ENCODE results near the gene KCTD8. TPM values are rescaled to one million over a fixed set of nuclear protein-coding genes. Genes with fewer than 3 reads are reported as not detected.

KCTD8 gene
- total RNA-seq, 6 experiments from 2014 or later: not detected

DNA sequence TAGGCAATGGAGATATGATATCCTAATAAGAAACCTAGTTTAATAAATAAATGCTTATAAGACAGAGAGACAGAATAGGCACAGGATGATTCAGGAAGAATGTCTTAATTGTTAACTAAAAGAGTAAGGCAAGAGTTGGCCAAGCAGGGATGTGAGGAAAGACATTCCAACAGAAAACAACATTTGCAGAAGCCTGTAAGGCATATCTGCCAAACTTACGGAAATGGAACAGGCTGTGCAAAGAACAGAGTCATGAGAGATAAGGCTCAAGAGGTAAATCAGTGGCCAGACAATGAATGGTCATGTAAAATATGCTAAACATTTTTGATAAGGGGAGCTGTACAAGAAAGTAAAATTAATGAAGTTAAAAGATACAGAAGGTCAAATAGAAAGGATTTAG, 134.9 kb downstream of the KCTD8 start:
- H3K9me3 ChIP-seq: no peaks in the 10 kb centered on the region
- no peaks in the 10 kb centered on the region for H3K27me3 ChIP-seq
- intact Hi-C loops (cut with DNase I): no loop called here
- DNase-seq (no peak), ATAC-seq (no peak)
- no peak overlapping the region for H3K27ac ChIP-seq
- TF ChIP-seq POLR2A (IDR thresholded peaks at IDR 0.05): no peak
- TF ChIP-seq, protein P1, sequence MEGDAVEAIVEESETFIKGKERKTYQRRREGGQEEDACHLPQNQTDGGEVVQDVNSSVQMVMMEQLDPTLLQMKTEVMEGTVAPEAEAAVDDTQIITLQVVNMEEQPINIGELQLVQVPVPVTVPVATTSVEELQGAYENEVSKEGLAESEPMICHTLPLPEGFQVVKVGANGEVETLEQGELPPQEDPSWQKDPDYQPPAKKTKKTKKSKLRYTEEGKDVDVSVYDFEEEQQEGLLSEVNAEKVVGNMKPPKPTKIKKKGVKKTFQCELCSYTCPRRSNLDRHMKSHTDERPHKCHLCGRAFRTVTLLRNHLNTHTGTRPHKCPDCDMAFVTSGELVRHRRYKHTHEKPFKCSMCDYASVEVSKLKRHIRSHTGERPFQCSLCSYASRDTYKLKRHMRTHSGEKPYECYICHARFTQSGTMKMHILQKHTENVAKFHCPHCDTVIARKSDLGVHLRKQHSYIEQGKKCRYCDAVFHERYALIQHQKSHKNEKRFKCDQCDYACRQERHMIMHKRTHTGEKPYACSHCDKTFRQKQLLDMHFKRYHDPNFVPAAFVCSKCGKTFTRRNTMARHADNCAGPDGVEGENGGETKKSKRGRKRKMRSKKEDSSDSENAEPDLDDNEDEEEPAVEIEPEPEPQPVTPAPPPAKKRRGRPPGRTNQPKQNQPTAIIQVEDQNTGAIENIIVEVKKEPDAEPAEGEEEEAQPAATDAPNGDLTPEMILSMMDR (IDR thresholded peaks at IDR 0.05): no peak
- H3K4me3 ChIP-seq: no peak overlapping the region
- H3K4me1 ChIP-seq: no peaks in the 10 kb centered on the region
- whole genome bisulfite sequencing (ENCODE audit: insufficient coverage, low coverage, low lambda C conversion rate, missing lambda C conversion rate): 35% methylated on average over 1 of the region's 1 CpG
- no peaks in the 10 kb centered on the region for H3K36me3 ChIP-seq

DNA sequence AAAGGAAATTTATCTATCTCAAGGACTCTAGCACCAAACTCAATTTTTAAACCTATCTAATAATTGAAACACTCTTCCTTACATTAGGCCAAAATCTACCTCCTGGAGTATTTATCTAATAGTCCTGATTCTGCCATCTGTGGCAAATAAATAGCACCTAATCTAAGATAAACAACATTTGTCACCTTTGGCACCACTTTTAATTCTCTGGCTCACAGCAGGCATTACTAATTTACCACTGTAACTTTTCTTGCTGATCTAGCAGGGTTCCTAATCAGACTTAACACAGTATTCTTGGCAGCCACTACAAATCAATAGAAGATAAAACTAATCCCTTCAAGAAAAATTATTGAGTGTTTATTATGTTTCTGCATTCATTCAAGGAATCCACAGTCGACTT, 161.1 kb downstream of the KCTD8 start:
- no peak for TF ChIP-seq POLR2A (IDR thresholded peaks at IDR 0.05)
- TF ChIP-seq, protein P1 (IDR thresholded peaks at IDR 0.05): no peak
- ATAC-seq (no peak), DNase-seq (no peak)
- Histone ChIP-seq H3K9me3 (no peaks in the 10 kb centered on the region), H3K27ac (no peak overlapping the region), H3K4me1 (no peaks in the 10 kb centered on the region), H3K27me3 (no peaks in the 10 kb centered on the region), H3K4me3 (no peak overlapping the region), H3K36me3 (no peaks in the 10 kb centered on the region)
- WGBS (ENCODE audit: insufficient coverage, low coverage, low lambda C conversion rate, missing lambda C conversion rate): 35% methylated on average over 1 of the region's 1 CpG
- intact Hi-C loops (cut with DNase I): no loop called here

DNA sequence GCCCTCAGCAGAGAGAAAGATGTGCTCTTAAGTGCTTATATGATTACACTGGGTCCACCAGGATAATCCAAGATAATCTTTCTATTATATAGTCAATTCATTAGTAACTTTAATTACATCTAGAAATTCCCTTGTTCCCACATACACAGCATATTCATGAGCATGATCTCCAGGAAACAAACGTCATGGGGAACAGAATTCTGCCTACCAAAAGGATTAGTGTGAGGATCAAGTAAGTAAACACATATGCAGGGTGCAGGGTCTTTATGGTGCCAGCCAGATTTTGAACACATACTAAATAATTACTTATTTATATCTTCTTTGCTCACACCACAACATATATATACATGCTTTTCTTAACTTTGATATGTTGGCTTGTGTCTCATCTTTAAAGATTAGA, 169.1 kb downstream of the KCTD8 start:
- no peaks in the 10 kb centered on the region for H3K27me3 ChIP-seq
- H3K4me3 ChIP-seq: no peak overlapping the region
- no peak for DNase-seq
- ATAC-seq: no peak
- 32% methylated on average over 1 of the region's 1 CpG for WGBS (ENCODE audit: insufficient coverage, low coverage, low lambda C conversion rate, missing lambda C conversion rate)
- no peaks in the 10 kb centered on the region for H3K9me3 ChIP-seq
- TF ChIP-seq POLR2A (IDR thresholded peaks at IDR 0.05): no peak
- TF ChIP-seq, protein P1 (IDR thresholded peaks at IDR 0.05): no peak
- intact Hi-C loops (cut with DNase I): no loop called here
- H3K4me1 ChIP-seq: no peaks in the 10 kb centered on the region
- no peaks in the 10 kb centered on the region for H3K36me3 ChIP-seq
- no peak overlapping the region for H3K27ac ChIP-seq

DNA sequence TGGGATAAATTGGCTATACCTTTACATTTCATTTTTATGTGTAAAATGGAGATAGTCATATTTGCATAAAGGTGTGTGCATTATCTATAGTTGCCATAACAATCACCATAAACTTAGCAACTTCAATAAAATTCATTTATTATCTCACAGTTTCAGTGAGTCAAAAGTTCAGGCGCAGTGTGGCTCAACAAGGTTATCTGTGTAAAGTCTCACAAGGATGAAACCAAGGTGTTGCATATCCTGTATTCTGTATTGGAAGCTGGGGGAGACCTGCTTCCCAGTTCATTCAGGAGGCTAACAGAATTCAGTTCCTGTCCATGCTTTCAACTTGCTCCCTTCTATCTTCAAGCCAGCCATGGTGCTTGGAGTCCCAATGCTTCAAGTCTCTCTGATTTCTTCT, 169.5 kb downstream of the KCTD8 start:
- intact Hi-C loops (cut with DNase I): no loop called here
- no peak for DNase-seq

More for the DNA sequence above, 169.5 kb downstream of the KCTD8 start:
- 56% methylated on average over 1 of the region's 1 CpG for WGBS (ENCODE audit: insufficient coverage, low coverage, low lambda C conversion rate, missing lambda C conversion rate)
- TF ChIP-seq, protein P1 (IDR thresholded peaks at IDR 0.05): no peak
- no peak for TF ChIP-seq POLR2A (IDR thresholded peaks at IDR 0.05)
- Histone ChIP-seq H3K9me3 (no peaks in the 10 kb centered on the region), H3K27me3 (no peaks in the 10 kb centered on the region), H3K27ac (no peak overlapping the region), H3K36me3 (no peaks in the 10 kb centered on the region), H3K4me1 (no peaks in the 10 kb centered on the region), H3K4me3 (no peak overlapping the region)
- ATAC-seq: no peak

Measured in right lobe of liver (tissue), 6 donors.